Measurements from ENCODE around the gene YARS1.
A peak's percentile ranks its signal among the peaks of the same experiment; 100 is the strongest.

Gene YARS1

DNA sequence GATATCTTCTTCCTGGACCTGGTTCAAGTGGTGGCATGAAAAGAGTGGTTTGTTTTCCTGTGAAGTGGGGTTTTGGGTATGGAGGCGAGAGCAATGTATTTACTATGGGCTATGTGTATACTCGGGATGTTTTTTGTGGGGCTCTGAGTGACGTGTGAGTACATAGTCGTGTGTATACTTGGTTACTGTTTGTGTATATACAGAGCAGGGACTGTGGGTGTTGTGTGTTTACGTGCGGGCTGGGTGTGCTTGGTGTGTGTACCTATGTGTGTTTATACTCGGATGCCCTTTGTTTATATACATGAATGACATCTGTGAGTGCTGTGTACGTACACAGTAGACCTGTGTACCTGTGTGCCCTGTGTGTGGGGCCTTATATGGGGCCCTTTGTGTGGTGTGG, 50.0 kb downstream of the YARS1 start:
- H3K4me3 Mint-ChIP-seq, result no peak overlapping the region
- no peaks in the 10 kb centered on the region for H3K9me3 Mint-ChIP-seq
- no peaks in the 10 kb centered on the region for H3K36me3 Mint-ChIP-seq (ENCODE audit: low read depth)
- H3K4me1 Mint-ChIP-seq, result peaks cover under 1% of the 10 kb centered on the region
- no peak for DNase-seq
- no peaks in the 10 kb centered on the region for H3K27me3 Mint-ChIP-seq
- H3K27ac Mint-ChIP-seq, result no peak overlapping the region
- no peak for ATAC-seq

GRCh38 chr1:32766328-32766972, 50.7 kb downstream of the YARS1 start:
- no peak overlapping the region for H3K4me3 Mint-ChIP-seq
- no peaks in the 10 kb centered on the region for H3K27me3 Mint-ChIP-seq
- H3K9me3 Mint-ChIP-seq, result no peaks in the 10 kb centered on the region
- no peak for DNase-seq
- ATAC-seq, result no peak
- no peaks in the 10 kb centered on the region for H3K36me3 Mint-ChIP-seq (ENCODE audit: low read depth)
- H3K4me1 Mint-ChIP-seq, result peaks cover 7% of the 10 kb centered on the region
- H3K27ac Mint-ChIP-seq, result no peak overlapping the region

GRCh38 chr1:32765570-32766327, 51.4 kb downstream of the YARS1 start:
- no peak for DNase-seq
- Mint-ChIP-seq H3K4me3 (no peak overlapping the region), H3K9me3 (no peaks in the 10 kb centered on the region), H3K27me3 (no peaks in the 10 kb centered on the region), H3K36me3 (ENCODE audit: low read depth) (no peaks in the 10 kb centered on the region), H3K27ac (no peak overlapping the region), H3K4me1 (peaks cover 14% of the 10 kb centered on the region)
- no peak for ATAC-seq

DNA sequence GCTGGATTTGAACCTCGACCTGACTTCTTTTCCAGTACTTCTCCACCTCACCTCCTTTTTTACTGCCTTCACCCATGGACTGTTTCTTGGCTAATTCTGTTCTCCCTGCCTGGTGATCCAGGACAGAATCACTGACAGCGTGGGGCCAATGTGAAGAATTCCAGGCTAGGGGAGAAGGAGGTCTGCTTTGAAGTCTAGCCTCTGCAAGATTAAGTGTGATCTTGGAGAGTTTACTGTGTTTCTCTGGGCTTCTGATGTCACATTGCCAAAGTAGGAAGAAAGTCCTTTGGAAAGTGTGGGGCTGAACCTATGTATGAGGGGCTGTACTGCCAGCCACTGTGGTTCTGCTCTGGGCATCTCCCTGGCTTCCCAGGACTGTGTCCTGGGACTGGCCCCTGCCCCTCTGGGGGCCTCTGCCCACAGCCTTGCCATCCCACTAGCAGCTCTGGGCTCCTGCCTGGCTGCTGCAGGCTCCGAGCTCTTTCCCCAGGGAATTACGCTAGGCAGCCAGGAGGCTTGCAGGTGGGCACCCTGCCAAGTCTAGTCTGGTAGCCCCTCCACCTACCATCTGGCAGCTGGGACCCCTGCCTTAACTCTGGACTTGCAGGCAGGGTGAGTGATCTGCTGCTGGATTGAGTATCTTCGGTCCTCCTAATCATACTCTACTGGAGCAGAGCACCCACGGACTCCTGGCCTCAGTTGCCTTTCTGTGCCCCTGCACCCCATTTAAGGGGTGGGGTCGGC, 52.2 kb downstream of the YARS1 start:
- Mint-ChIP-seq H3K9me3 (no peaks in the 10 kb centered on the region), H3K4me3 (no peak overlapping the region), H3K27ac (no peak overlapping the region), H3K27me3 (no peaks in the 10 kb centered on the region), H3K4me1 (peaks cover 18% of the 10 kb centered on the region), H3K36me3 (ENCODE audit: low read depth) (no peaks in the 10 kb centered on the region)
- ATAC-seq (no peak), DNase-seq (no peak)

GRCh38 chr1:32763221-32763620, 53.9 kb downstream of the YARS1 start:
- H3K27ac Mint-ChIP-seq, result no peak overlapping the region
- no peak overlapping the region for H3K4me3 Mint-ChIP-seq
- DNase-seq, result no peak
- no peaks in the 10 kb centered on the region for H3K27me3 Mint-ChIP-seq
- no peaks in the 10 kb centered on the region for H3K36me3 Mint-ChIP-seq (ENCODE audit: low read depth)
- no peak for ATAC-seq
- no peaks in the 10 kb centered on the region for H3K9me3 Mint-ChIP-seq
- H3K4me1 Mint-ChIP-seq, result peaks cover 25% of the 10 kb centered on the region

DNA sequence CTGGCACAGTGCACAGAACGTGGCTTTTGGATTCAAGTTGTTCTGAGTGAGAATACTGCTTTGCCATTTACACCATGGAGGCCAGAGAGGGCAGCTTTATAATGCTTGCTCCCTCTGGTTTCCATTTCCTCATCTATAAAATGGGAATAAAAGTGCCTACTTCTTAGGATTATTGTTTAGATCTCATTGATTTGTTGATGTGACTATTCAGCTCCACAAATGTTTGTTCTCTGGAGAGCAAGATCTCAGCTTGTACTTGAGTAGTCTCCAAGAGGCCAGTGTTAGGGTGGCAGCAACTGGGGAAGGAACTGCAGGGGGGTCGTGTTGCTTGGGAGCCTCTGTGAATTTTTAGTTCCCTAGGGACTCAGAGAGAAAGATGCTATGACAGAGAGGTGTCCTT, 55.2 kb downstream of the YARS1 start:
- no peaks in the 10 kb centered on the region for H3K27me3 Mint-ChIP-seq
- DNase-seq (no peak), ATAC-seq (peak; percentile 8)
- no peaks in the 10 kb centered on the region for H3K36me3 Mint-ChIP-seq (ENCODE audit: low read depth)
- H3K9me3 Mint-ChIP-seq, result no peaks in the 10 kb centered on the region
- H3K4me3 Mint-ChIP-seq, result no peak overlapping the region
- peaks cover 25% of the 10 kb centered on the region for H3K4me1 Mint-ChIP-seq
- H3K27ac Mint-ChIP-seq, result peak overlapping the region; percentile 71

GRCh38 chr1:32761253-32761877, 55.8 kb downstream of the YARS1 start:
- ATAC-seq, result peak; percentile 81
- no peaks in the 10 kb centered on the region for H3K9me3 Mint-ChIP-seq
- peaks cover 25% of the 10 kb centered on the region for H3K4me1 Mint-ChIP-seq
- H3K36me3 Mint-ChIP-seq (ENCODE audit: low read depth), result no peaks in the 10 kb centered on the region
- peak overlapping the region; percentile 71 for H3K27ac Mint-ChIP-seq
- DNase-seq, result peak; percentile 63
- no peaks in the 10 kb centered on the region for H3K27me3 Mint-ChIP-seq
- H3K4me3 Mint-ChIP-seq, result no peak overlapping the region

- DNase-seq (no peak), ATAC-seq (no peak)
- Mint-ChIP-seq H3K27me3 (no peaks in the 10 kb centered on the region), H3K9me3 (no peaks in the 10 kb centered on the region), H3K36me3 (ENCODE audit: low read depth) (no peaks in the 10 kb centered on the region), H3K4me3 (no peak overlapping the region), H3K27ac (no peak overlapping the region), H3K4me1 (peaks cover 25% of the 10 kb centered on the region)
These were observed 57.0 kb downstream of the YARS1 start for GRCh38 chr1:32759997-32760623.

DNA sequence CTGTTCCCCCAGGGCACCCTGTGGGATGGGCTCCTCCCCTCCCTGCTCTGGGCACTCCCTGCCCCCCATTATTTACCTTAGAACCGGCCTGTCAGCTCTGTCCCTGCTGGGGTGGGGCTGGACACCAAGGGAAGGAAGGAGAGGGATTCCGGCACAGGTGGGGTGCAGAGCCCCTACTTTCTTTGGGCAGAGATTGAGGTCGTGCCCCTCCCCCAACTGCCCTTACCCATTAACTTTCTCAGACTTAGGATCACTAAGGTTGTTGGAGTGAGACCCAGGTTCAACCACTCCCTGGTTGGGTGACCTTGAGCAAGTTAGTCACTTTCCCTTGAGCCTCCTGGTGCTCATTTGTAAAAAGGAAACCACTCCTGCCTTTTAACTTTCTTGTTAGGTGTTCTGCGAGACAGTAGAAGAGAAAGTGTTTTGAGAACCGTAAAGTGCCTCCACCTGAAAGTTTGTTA, 57.6 kb downstream of the YARS1 start:
- H3K9me3 Mint-ChIP-seq, result no peaks in the 10 kb centered on the region
- ATAC-seq (peak; percentile 17), DNase-seq (no peak)
- no peaks in the 10 kb centered on the region for H3K36me3 Mint-ChIP-seq (ENCODE audit: low read depth)
- H3K27me3 Mint-ChIP-seq, result peaks cover under 1% of the 10 kb centered on the region
- H3K27ac Mint-ChIP-seq, result no peak overlapping the region
- peaks cover 25% of the 10 kb centered on the region for H3K4me1 Mint-ChIP-seq
- no peak overlapping the region for H3K4me3 Mint-ChIP-seq

- ATAC-seq (no peak), DNase-seq (no peak)
- H3K9me3 Mint-ChIP-seq, result no peaks in the 10 kb centered on the region
- H3K27ac Mint-ChIP-seq, result no peak overlapping the region
- H3K27me3 Mint-ChIP-seq, result peaks cover 5% of the 10 kb centered on the region
- peaks cover 29% of the 10 kb centered on the region for H3K4me1 Mint-ChIP-seq
- H3K36me3 Mint-ChIP-seq (ENCODE audit: low read depth), result no peaks in the 10 kb centered on the region
- H3K4me3 Mint-ChIP-seq, result no peak overlapping the region
These were observed 58.2 kb downstream of the YARS1 start for GRCh38 chr1:32758795-32759430.

DNA sequence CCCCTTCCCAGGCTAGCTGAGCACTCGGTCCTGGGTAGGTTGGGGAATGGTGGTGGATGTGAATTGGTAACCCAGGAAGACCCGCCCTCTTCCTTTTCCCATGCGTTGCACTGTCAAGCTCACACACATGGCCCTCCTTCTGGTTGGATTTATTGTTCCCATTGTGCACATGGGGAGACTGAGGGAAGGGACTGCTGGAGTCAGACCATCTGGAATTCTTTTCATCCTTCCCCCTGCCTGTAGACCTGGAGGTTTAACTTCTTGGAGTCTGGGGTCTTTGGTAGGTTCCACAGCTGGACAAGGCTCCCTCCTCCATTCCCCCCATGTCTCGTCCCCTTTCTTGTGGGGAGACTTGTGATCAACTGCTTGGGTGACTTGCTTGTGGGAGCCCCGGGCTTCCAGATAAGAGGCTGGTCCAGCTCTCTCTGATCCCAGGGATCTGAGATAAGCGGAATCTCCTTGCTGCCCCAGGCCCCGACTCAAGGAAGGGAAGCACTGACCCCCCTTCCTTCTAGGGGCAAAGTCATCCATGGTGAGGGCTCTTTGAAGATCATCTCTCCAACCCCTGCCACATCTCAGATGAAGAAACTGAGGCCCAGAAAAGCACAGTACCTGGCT, 58.9 kb downstream of the YARS1 start:
- Mint-ChIP-seq H3K9me3 (no peaks in the 10 kb centered on the region), H3K4me3 (no peak overlapping the region), H3K27ac (no peak overlapping the region), H3K27me3 (peaks cover 6% of the 10 kb centered on the region), H3K36me3 (ENCODE audit: low read depth) (no peaks in the 10 kb centered on the region), H3K4me1 (peaks cover 31% of the 10 kb centered on the region)
- ATAC-seq, result no peak
- DNase-seq, result no peak

DNA sequence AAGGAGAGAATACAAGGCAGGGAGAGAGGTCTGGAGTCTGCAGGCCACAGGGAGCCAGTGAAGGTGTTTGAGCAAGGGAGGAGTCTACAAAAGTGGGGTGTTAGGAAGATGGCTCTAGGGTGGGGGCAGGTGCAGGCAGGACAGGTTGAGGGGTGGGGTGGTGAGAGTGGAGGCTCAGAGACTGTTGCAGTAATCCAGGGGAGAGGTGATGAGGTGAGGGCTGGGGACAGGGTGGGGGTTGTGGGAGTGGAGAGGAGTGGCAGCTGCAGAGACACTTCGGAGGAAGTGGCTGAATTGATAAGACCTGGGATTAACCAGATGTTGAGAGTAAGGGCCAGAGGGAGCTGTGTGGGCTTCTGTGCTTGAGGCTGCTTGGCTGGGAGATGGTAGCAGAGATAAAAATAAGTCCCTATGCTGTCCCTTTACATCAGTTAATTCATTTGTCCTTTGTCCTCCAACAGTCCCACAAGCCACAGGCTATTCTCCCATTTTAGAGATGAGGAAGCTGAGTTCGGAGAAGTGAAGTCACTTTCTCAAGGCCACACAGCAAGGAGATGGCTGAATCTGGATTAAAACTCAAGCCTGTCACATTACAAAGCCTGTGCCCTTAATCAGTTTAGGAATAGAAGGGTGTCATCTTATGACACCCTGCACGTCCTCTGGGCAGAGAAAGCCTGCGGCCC, 59.8 kb downstream of the YARS1 start:
- Mint-ChIP-seq H3K27ac (no peak overlapping the region), H3K4me1 (peaks cover 31% of the 10 kb centered on the region), H3K9me3 (no peaks in the 10 kb centered on the region), H3K36me3 (ENCODE audit: low read depth) (no peaks in the 10 kb centered on the region), H3K27me3 (peaks cover 6% of the 10 kb centered on the region), H3K4me3 (no peak overlapping the region)
- ATAC-seq, result no peak
- DNase-seq, result no peak

DNA sequence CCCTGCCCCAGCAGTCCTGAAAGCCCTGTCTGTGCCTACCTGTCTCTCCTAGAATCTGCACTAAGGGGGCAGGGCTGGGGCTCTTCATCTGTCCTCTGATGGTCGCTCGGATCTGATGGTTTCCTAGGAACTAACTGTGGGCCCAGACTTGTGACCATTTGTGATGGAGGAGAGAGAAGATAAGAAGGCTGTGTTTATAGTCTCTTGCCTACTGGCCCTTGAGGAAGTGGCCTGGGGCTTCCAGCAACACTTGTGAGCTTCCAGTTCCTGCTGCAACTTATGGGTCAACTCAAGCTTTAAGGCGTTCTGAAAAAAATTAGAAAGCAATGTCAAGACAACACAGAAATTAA, 61.4 kb downstream of the YARS1 start:
- H3K27me3 Mint-ChIP-seq, result peaks cover 9% of the 10 kb centered on the region
- no peak overlapping the region for H3K4me3 Mint-ChIP-seq
- ATAC-seq (no peak), DNase-seq (no peak)
- H3K9me3 Mint-ChIP-seq, result no peaks in the 10 kb centered on the region
- no peak overlapping the region for H3K27ac Mint-ChIP-seq
- H3K36me3 Mint-ChIP-seq (ENCODE audit: low read depth), result no peaks in the 10 kb centered on the region
- H3K4me1 Mint-ChIP-seq, result peaks cover 17% of the 10 kb centered on the region
